KMS-11 (cell line): ENCODE data around the gene ARPC5L.
"Not testable (repeated sequence)": the region's sequence is repeated elsewhere in the genome, so short reads cannot be mapped to it uniquely, and the experiment has no call there.

Experiments used
- H2AFZ ChIP-seq: fragments of 200-600 bp; sonication (generic); 2 replicates; pipeline ENCODE4 v1.6.1; 2016; ENCODE audit warnings: antibody characterized with exemption, mixed run types, low read depth
- H3K27ac ChIP-seq: fragments of 200-600 bp; sonication (generic); 2 replicates; pipeline ENCODE4 v1.6.1; 2016; ENCODE audit warnings: mild to moderate bottlenecking, mixed run types
- H3K27me3 ChIP-seq: fragments of 200-600 bp; sonication (generic); 2 replicates; pipeline ENCODE4 v1.6.1; 2017; ENCODE audit warnings: mild to moderate bottlenecking, low read depth, mixed run types, moderate library complexity; ENCODE audit not compliant: insufficient read depth
- H3K36me3 ChIP-seq: fragments of 200-600 bp; sonication (generic); 2 replicates; pipeline ENCODE4 v1.6.1; 2017; ENCODE audit warnings: mild to moderate bottlenecking, mixed run types; ENCODE audit not compliant: insufficient read depth
- H3K4me1 ChIP-seq: fragments of 200-600 bp; sonication (generic); 2 replicates; pipeline ENCODE4 v1.6.1; 2016; ENCODE audit warnings: mild to moderate bottlenecking, low read depth, mixed run types; ENCODE audit not compliant: poor library complexity, severe bottlenecking
- H3K4me2 ChIP-seq: fragments of 200-600 bp; sonication (generic); 2 replicates; pipeline ENCODE4 v1.7.0; 2016; ENCODE audit warnings: mild to moderate bottlenecking, mixed run types
- H3K4me3 ChIP-seq: fragments of 200-600 bp; sonication (generic); IDR thresholded peaks from 2 replicates; pipeline ENCODE4 v1.6.1; 2017; ENCODE audit warnings: low read depth, low read length, mixed read lengths; ENCODE audit not compliant: insufficient read depth
- H3K79me2 ChIP-seq: fragments of 200-600 bp; sonication (generic); 2 replicates; pipeline ENCODE4 v1.6.1; 2016; ENCODE audit warnings: low read depth, mixed run types; ENCODE audit not compliant: insufficient read depth
- H3K9ac ChIP-seq: fragments of 200-600 bp; sonication (generic); 2 replicates; pipeline ENCODE4 v1.6.1; 2016; ENCODE audit warnings: mild to moderate bottlenecking, mixed run types
- H4K20me1 ChIP-seq: fragments of 200-600 bp; sonication (generic); 2 replicates; pipeline ENCODE4 v1.6.1; 2016; ENCODE audit warnings: mild to moderate bottlenecking, mixed run types; ENCODE audit not compliant: insufficient read depth
- TF ChIP-seq, protein P1 (sequence below): fragments of 200-600 bp; sonication (generic); conservative IDR thresholded peaks from 2 replicates; pipeline ENCODE4 v1.6.1; 2017; ENCODE audit warnings: low read depth, mild to moderate bottlenecking, antibody characterized with exemption, low read length, moderate library complexity, mixed read lengths

Gene ARPC5L

DNA sequence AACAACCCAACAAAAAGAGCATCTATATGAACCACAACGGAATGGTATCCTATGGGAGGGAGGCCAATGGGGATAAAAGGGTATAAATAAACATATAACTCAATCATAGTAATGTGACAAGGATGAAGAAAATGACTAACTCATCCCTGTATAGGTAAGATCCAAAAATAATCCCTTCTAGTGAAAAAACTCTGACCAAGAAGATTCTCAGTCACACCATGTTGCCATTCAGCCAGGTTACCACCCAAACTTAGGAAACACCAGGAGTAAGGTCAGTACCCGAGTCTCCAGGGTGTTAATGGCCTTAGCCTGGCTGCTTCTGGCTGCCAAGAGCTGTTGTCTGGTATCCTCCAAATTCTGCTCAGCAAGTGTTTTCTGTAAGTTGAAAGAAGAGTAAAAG is 46.2 kb downstream of the ARPC5L start:
- H2AFZ ChIP-seq, result no peak overlapping the region
- TF ChIP-seq, protein P1, sequence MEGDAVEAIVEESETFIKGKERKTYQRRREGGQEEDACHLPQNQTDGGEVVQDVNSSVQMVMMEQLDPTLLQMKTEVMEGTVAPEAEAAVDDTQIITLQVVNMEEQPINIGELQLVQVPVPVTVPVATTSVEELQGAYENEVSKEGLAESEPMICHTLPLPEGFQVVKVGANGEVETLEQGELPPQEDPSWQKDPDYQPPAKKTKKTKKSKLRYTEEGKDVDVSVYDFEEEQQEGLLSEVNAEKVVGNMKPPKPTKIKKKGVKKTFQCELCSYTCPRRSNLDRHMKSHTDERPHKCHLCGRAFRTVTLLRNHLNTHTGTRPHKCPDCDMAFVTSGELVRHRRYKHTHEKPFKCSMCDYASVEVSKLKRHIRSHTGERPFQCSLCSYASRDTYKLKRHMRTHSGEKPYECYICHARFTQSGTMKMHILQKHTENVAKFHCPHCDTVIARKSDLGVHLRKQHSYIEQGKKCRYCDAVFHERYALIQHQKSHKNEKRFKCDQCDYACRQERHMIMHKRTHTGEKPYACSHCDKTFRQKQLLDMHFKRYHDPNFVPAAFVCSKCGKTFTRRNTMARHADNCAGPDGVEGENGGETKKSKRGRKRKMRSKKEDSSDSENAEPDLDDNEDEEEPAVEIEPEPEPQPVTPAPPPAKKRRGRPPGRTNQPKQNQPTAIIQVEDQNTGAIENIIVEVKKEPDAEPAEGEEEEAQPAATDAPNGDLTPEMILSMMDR, result no peak
- H3K4me1 ChIP-seq, result no peaks in the 10 kb centered on the region
- H3K36me3 ChIP-seq, result no peaks in the 10 kb centered on the region
- H4K20me1 ChIP-seq, result no peaks in the 10 kb centered on the region
- H3K27ac ChIP-seq, result no peak overlapping the region
- no peak overlapping the region for H3K4me2 ChIP-seq
- no peak overlapping the region for H3K9ac ChIP-seq
- H3K4me3 ChIP-seq, result no peak overlapping the region
- H3K27me3 ChIP-seq, result no peaks in the 10 kb centered on the region
- H3K79me2 ChIP-seq, result no peaks in the 10 kb centered on the region

DNA sequence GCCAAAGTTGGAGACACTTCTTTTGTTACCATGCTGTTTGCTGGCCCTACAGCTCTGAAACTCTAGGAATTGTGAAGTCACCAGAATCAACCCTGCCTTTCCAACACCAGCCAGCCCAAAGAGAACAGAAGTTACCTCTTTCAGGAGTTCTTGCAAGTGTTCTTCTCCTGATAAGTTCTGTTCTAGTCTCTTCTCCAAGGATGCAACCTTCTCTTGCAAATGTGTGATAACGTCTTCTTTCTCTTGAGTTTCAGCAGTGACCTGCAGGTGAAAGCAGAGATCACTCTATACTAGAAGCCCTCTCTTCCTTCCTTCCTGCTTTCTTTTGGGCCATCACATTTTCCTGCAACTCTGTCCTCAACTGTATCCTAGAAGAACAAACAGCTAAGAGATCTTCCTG is 49.8 kb downstream of the ARPC5L start:
- Histone ChIP-seq H3K4me3 (no peak overlapping the region), H3K36me3 (no peaks in the 10 kb centered on the region), H3K9ac (no peak overlapping the region), H3K27ac (no peak overlapping the region), H3K4me2 (no peak overlapping the region), H2AFZ (no peak overlapping the region), H4K20me1 (no peaks in the 10 kb centered on the region), H3K4me1 (no peaks in the 10 kb centered on the region), H3K79me2 (no peaks in the 10 kb centered on the region), H3K27me3 (no peaks in the 10 kb centered on the region)
- TF ChIP-seq, protein P1, result no peak

DNA sequence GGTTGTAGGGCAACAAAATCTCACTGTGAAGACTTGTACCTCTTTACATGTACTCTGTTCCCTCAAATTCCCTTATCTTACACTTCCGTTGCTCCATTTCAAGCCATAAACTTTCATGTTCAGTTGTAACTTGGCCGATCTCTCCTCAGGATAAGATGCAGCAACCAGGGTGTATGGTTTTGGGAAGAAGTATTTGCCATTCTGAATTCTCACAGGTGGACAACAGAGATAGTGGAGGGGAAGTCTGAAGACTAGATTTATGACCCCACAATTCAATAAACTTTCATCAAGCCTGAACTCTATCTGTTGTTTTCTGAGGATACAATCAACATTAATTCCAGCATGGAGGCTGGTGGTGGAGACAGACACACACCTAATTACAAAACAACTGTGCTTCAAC is 51.4 kb downstream of the ARPC5L start:
- Histone ChIP-seq H3K4me3 (no peak overlapping the region), H3K27me3 (no peaks in the 10 kb centered on the region), H4K20me1 (no peaks in the 10 kb centered on the region), H3K9ac (no peak overlapping the region), H3K4me2 (no peak overlapping the region), H3K36me3 (no peaks in the 10 kb centered on the region), H3K79me2 (no peaks in the 10 kb centered on the region), H3K4me1 (no peaks in the 10 kb centered on the region), H3K27ac (no peak overlapping the region), H2AFZ (no peak overlapping the region)
- TF ChIP-seq, protein P1, result no peak

DNA sequence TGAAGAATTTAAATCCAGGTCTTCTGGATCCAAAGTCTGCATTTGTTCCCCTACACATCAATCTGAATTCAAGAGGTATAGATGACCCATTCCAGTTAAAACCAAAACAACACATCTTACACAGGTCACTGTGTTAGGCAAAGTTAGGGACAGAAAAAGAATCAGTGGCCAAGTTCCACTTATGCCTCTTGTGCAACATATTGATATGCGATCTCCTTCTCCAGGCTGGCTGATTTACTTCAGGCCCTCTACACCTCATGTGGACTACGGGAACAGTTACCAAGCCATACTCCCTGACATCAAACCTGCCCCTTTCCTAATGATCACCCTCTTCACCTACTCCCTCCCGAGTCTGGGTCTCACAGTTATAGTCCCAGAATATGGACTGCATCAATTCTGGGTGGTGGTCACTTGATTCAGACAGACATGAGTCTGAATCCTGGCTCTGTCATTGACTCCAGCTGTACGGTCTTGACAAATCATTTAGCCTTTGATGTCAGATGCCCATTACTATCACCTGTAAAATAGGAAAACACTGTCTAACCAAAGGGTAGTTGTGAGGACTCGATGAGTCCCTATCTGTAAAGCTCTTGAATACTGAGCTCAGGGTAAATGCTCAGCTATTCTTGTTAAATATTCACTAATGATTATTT is 52.9 kb downstream of the ARPC5L start:
- Histone ChIP-seq H3K9ac (no peak overlapping the region), H3K4me2 (no peak overlapping the region), H3K4me1 (no peaks in the 10 kb centered on the region), H3K36me3 (no peaks in the 10 kb centered on the region), H4K20me1 (no peaks in the 10 kb centered on the region), H3K27me3 (no peaks in the 10 kb centered on the region), H3K4me3 (no peak overlapping the region), H3K79me2 (no peaks in the 10 kb centered on the region), H3K27ac (no peak overlapping the region), H2AFZ (no peak overlapping the region)
- TF ChIP-seq, protein P1, result no peak

DNA sequence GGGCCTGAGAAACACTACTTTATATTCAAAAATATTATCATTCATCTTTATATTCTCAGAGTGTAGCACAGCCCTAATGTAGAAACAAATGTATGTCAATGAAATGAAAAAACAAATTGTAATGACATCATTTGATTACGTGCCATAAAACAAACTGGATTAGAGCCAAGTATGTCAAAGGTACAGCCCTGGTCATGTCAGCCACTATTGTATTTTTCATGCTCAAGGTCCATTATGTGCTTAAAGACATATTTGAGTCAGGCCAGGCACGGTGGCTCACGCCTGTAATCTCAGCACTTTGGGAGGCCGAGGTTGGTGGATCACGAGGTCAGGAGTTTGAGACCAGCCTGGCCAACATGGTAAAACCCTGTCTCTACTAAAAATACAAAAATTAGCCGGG is 58.5 kb downstream of the ARPC5L start:
- H3K4me1 ChIP-seq, H4K20me1 ChIP-seq, H3K27ac ChIP-seq, H3K4me2 ChIP-seq, H3K4me3 ChIP-seq, H3K27me3 ChIP-seq, H3K36me3 ChIP-seq, H3K79me2 ChIP-seq, H3K9ac ChIP-seq, H2AFZ ChIP-seq: not testable (repeated sequence)
